Esophagus muscularis mucosa (tissue), 4 donors: ENCODE data around the gene KLC4. TPM values are rescaled to one million over a fixed set of nuclear protein-coding genes. Genes with fewer than 3 reads are reported as not detected.

ENCODE experiments used
- DNase-seq: peaks from one replicate; pipeline ENCODE4 v3.0.0-alpha.2; 2017; ENCODE audit errors: extremely low spot score
- H3K27ac ChIP-seq, 4 donors: fragments of 200-600 bp; sonication (generic); replicated peaks in 1 of 4; 1 replicate in 3 of 4; 2 replicates in 1 of 4; pipeline ENCODE4 v1.5.1; 2016 to 2019; ENCODE audit warnings: mild to moderate bottlenecking in 1 of 4
- H3K27me3 ChIP-seq, 4 donors: fragments of 200-600 bp; sonication (generic); one replicate each; pipeline versions ENCODE4 v1.5.1 to v1.6.0; 2016 to 2019
- H3K36me3 ChIP-seq, 4 donors: fragments of 200-600 bp; sonication (generic); one replicate each; pipeline ENCODE4 v1.5.1; 2016 to 2019
- H3K4me1 ChIP-seq, 4 donors: fragments of 200-600 bp; sonication (generic); one replicate each; pipeline ENCODE4 v1.5.1; 2016 to 2019
- H3K4me3 ChIP-seq, 4 donors: fragments of 200-600 bp; sonication (generic); 1 replicate in 2 of 4; 2 replicates in 2 of 4; pipeline ENCODE4 v1.5.1; 2016 to 2019; ENCODE audit warnings: mild to moderate bottlenecking in 4 of 4, moderate library complexity in 1 of 4
- H3K9me3 ChIP-seq, 4 donors: fragments of 200-600 bp; sonication (generic); 1 replicate in 3 of 4; 2 replicates in 1 of 4; pipeline ENCODE4 v1.5.1; 2016 to 2019
- EP300 ChIP-seq: sonication (generic); formaldehyde crosslinking; IDR thresholded peaks from one replicate; pipeline ENCODE4 v1.6.1; 2017; ENCODE audit warnings: antibody characterized with exemption
- POLR2A ChIP-seq: fragments of 450-650 bp; IDR thresholded peaks from one replicate; pipeline ENCODE4 v1.6.1; 2017; ENCODE audit warnings: antibody characterized with exemption, moderate library complexity, mild to moderate bottlenecking, low read depth
- POLR2AphosphoS5 ChIP-seq, 2 donors: sonication (generic); formaldehyde crosslinking; IDR thresholded peaks; one replicate each; pipeline ENCODE4 v1.6.1; 2017; ENCODE audit warnings: antibody characterized with exemption in 2 of 2
- WGBS: methylation state at CpG from one replicate; pipeline ENCODE4 v1.1.5; 2018; 5-methylcytosine and 5-hydroxymethylcytosine counted together
- intact Hi-C: fragments of 100-400 bp; cut with DNase I; formaldehyde crosslinking; loops from one replicate; pipeline ENCODE4 v1.15.1; 2023
- total RNA-seq, 4 donors: library from RNA; depleted of rRNA; stranded (reverse); fragments of >200 nt; gene quantifications; one replicate each; pipeline versions ENCODE4 v1.1.0 to v1.2.1, GENCODE V29; 2016
- TF ChIP-seq, protein P1 (sequence below), 3 experiments: fragments of 200-600 bp in 2 of 3; fragments of 450-650 bp in 1 of 3; sonication (generic) in 2 of 3; IDR thresholded peaks; one replicate each; pipeline ENCODE4 v1.5.1; 2017 to 2019; ENCODE audit warnings: antibody characterized with exemption in 3 of 3, mild to moderate bottlenecking in 2 of 3, moderate library complexity in 1 of 3

The KLC4 gene
- total RNA-seq, 4 donors from 2014 or later, result 22.9 to 37.4 (median 27.4) TPM

- H3K9me3 ChIP-seq, result no peaks in the 10 kb centered on the region
- WGBS, result 66% methylated on average over 4 of the region's 6 CpGs
- H3K4me3 ChIP-seq, result no peak overlapping the region
- peaks cover 7 to 50% (median 47%) of the 10 kb centered on the region in 4 donors for H3K36me3 ChIP-seq
- peaks cover 0 to 28% (median 5%) of the 10 kb centered on the region in 4 donors for H3K27me3 ChIP-seq
- H3K4me1 ChIP-seq, result peaks cover 8 to 26% (median 23%) of the 10 kb centered on the region in 4 donors
- no peak overlapping the region for H3K27ac ChIP-seq
- intact Hi-C loops, result loop anchor here (5.0 kb wide), 2 partner anchors 52 to 67 kb away; no protein-coding TSS in a partner anchor
- TF ChIP-seq, protein P1, sequence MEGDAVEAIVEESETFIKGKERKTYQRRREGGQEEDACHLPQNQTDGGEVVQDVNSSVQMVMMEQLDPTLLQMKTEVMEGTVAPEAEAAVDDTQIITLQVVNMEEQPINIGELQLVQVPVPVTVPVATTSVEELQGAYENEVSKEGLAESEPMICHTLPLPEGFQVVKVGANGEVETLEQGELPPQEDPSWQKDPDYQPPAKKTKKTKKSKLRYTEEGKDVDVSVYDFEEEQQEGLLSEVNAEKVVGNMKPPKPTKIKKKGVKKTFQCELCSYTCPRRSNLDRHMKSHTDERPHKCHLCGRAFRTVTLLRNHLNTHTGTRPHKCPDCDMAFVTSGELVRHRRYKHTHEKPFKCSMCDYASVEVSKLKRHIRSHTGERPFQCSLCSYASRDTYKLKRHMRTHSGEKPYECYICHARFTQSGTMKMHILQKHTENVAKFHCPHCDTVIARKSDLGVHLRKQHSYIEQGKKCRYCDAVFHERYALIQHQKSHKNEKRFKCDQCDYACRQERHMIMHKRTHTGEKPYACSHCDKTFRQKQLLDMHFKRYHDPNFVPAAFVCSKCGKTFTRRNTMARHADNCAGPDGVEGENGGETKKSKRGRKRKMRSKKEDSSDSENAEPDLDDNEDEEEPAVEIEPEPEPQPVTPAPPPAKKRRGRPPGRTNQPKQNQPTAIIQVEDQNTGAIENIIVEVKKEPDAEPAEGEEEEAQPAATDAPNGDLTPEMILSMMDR (IDR thresholded peaks at IDR 0.05), result no peak
- no peak for TF ChIP-seq POLR2A
- TF ChIP-seq EP300, result no peak
- no peak for TF ChIP-seq POLR2AphosphoS5 (IDR thresholded peaks at IDR 0.05)
- DNase-seq, result no peak
These were observed 15.6 kb downstream of the KLC4 start for GRCh38 chr6:43074847-43075669.

DNA sequence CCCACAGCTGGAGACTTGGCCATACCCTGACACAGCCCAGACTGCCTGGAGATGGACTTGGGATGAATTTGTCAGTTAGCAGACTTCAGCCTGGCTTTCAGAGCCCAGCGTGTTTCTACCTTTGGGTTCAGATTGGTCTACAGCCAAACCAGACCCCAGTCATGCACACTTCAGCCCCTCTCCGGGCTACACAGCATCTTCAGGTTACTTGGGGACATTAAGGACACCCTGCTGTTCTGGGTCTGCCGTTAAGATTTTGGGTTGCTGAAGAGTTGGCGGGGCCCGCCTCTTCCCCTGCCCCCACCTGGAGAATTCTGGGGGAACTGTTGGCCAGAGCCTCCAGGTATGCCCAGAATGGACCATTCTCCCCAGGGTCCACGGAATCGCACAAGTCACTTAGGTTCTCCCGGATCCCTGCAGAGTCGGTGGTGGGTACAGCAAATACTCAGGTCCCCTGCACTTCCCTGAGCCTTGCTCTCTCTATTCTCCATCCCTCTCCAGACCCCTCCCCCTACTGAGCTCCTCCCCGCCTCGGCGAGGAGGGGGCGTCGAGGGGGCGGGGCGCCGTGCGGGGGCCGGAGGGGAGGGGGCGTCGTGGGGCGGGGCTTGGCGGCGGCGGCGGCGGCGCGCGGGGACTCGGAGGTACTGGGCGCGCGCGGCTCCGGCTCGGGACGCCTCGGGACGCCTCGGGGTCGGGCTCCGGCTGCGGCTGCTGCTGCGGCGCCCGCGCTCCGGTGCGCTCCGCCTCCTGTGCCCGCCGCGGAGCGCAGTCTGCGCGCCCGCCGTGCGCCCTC is 16.4 kb downstream of the KLC4 start, which contains the start of gene PTK7:
TSS of gene PTK7 (plus strand) at position 645 of the 794 bp plus-strand sequence. CDS start 175 bp downstream, outside the sequence.
- no peaks in the 10 kb centered on the region for H3K9me3 ChIP-seq
- intact Hi-C loops, result loop anchor here (5.0 kb wide), 1 partner anchor 51 kb away; no protein-coding TSS in a partner anchor
- WGBS, result 18% methylated on average over 9 of the region's 60 CpGs
- H3K27me3 ChIP-seq, result peaks cover 0 to 28% (median 5%) of the 10 kb centered on the region in 4 donors
- H3K4me1 ChIP-seq, result peaks cover 8 to 26% (median 23%) of the 10 kb centered on the region in 4 donors
- TF ChIP-seq EP300 (no peak), POLR2AphosphoS5 (IDR thresholded peaks at IDR 0.05) (no peak), POLR2A (no peak)
- TF ChIP-seq, protein P1 (IDR thresholded peaks at IDR 0.05), result no peak
- H3K4me3 ChIP-seq, result peak within 1 kb of the TSS; percentile 49 to 64 (median 59)
- H3K36me3 ChIP-seq, result peaks cover 7 to 42% (median 39%) of the 10 kb centered on the region in 4 donors
- no peak within 1 kb of the TSS for H3K27ac ChIP-seq
- DNase-seq, result no peak

GRCh38 chr6:43076464-43077332 is 17.3 kb downstream of the KLC4 start:
- Histone ChIP-seq H3K4me3 (peak overlapping the region; percentile 49 to 64 (median 59)), H3K9me3 (no peaks in the 10 kb centered on the region), H3K27ac (no peak overlapping the region), H3K27me3 (peaks cover 0 to 28% (median 5%) of the 10 kb centered on the region in 4 donors), H3K4me1 (peaks cover 8 to 26% (median 23%) of the 10 kb centered on the region in 4 donors), H3K36me3 (peaks cover 7 to 33% (median 31%) of the 10 kb centered on the region in 4 donors)
- WGBS, result 2% methylated on average over 16 of the region's 72 CpGs
- intact Hi-C loops, result loop anchor here (5.0 kb wide), 1 partner anchor 51 kb away; no protein-coding TSS in a partner anchor
- DNase-seq, result no peak
- TF ChIP-seq, protein P1 (IDR thresholded peaks at IDR 0.05), result no peak
- TF ChIP-seq POLR2AphosphoS5 (IDR thresholded peaks at IDR 0.05) (no peak), POLR2A (no peak), EP300 (no peak)

GRCh38 chr6:43077333-43077809 is 17.9 kb downstream of the KLC4 start:
- Histone ChIP-seq H3K27ac (no peak overlapping the region), H3K36me3 (peaks cover 6 to 27% (median 24%) of the 10 kb centered on the region in 4 donors), H3K4me1 (peaks cover 8 to 26% (median 23%) of the 10 kb centered on the region in 4 donors), H3K9me3 (no peaks in the 10 kb centered on the region), H3K27me3 (peaks cover 0 to 28% (median 5%) of the 10 kb centered on the region in 4 donors), H3K4me3 (peak overlapping the region; percentile 49 to 64 (median 59))
- no peak for TF ChIP-seq POLR2A
- no peak for TF ChIP-seq POLR2AphosphoS5 (IDR thresholded peaks at IDR 0.05)
- no peak for TF ChIP-seq EP300
- TF ChIP-seq, protein P1 (IDR thresholded peaks at IDR 0.05), result no peak
- intact Hi-C loops, result loop anchor here (5.0 kb wide), 1 partner anchor 50 kb away; no protein-coding TSS in a partner anchor
- 38% methylated on average over 8 of the region's 8 CpGs for WGBS
- DNase-seq, result no peak
